Trophoblast cell (in vitro differentiated cells and primary cell): Measurements from ENCODE around the gene NPBWR2.

Experiments
- DNase-seq, 2 donors: peaks; one replicate each; pipeline ENCODE4 v3.0.0-alpha.2; 2016
- H2AFZ ChIP-seq: 2 replicates; pipeline ENCODE4 v1.6.1; 2013; ENCODE audit warnings: low read length, moderate library complexity, mild to moderate bottlenecking; ENCODE audit not compliant: insufficient read depth, poor library complexity
- H2AK5ac ChIP-seq: 2 replicates; pipeline ENCODE4 v1.6.1; 2013; ENCODE audit warnings: mild to moderate bottlenecking, low read length
- H2BK120ac ChIP-seq: 2 replicates; pipeline ENCODE4 v1.6.1; 2013; ENCODE audit warnings: low read length, mild to moderate bottlenecking, moderate library complexity; ENCODE audit not compliant: insufficient read depth, poor library complexity
- H2BK12ac ChIP-seq: 2 replicates; pipeline ENCODE4 v1.6.1; 2013; ENCODE audit warnings: mild to moderate bottlenecking, low read length, moderate library complexity
- H2BK5ac ChIP-seq: 2 replicates; pipeline ENCODE4 v1.6.1; 2013; ENCODE audit warnings: low read length, low read depth, moderate library complexity, mild to moderate bottlenecking; ENCODE audit not compliant: poor library complexity
- H3K14ac ChIP-seq: 2 replicates; pipeline ENCODE4 v1.6.1; 2013; ENCODE audit warnings: mild to moderate bottlenecking, low read length
- H3K18ac ChIP-seq: 2 replicates; pipeline ENCODE4 v1.6.1; 2013; ENCODE audit warnings: mild to moderate bottlenecking, low read length
- H3K23ac ChIP-seq: 2 replicates; pipeline ENCODE4 v1.6.1; 2013; ENCODE audit warnings: low read length
- H3K27ac ChIP-seq: 2 replicates; pipeline ENCODE4 v1.5.1; 2013; ENCODE audit warnings: low read depth, mild to moderate bottlenecking, inconsistent platforms, low read length, moderate library complexity
- H3K27me3 ChIP-seq: 2 replicates; pipeline ENCODE4 v1.6.1; 2013; ENCODE audit warnings: inconsistent platforms, mild to moderate bottlenecking, low read length, moderate library complexity; ENCODE audit not compliant: insufficient read depth
- H3K36me3 ChIP-seq, 2 experiments: 1 replicate in 1 of 2; 2 replicates in 1 of 2; pipeline ENCODE4 v1.6.1; 2013; ENCODE audit warnings: low read length in 2 of 2, mild to moderate bottlenecking in 2 of 2, moderate library complexity in 1 of 2; ENCODE audit not compliant: insufficient read depth in 2 of 2, control insufficient read depth in 1 of 2
- H3K4ac ChIP-seq: 2 replicates; pipeline ENCODE4 v1.6.1; 2013; ENCODE audit warnings: low read depth, mild to moderate bottlenecking, low read length, moderate library complexity
- H3K4me1 ChIP-seq, 2 experiments: 1 replicate in 1 of 2; 2 replicates in 1 of 2; pipeline ENCODE4 v1.6.1; 2013; ENCODE audit warnings: low read length in 2 of 2, mild to moderate bottlenecking in 2 of 2, moderate library complexity in 1 of 2; ENCODE audit not compliant: insufficient read depth in 2 of 2, control insufficient read depth in 1 of 2
- H3K4me2 ChIP-seq: 2 replicates; pipeline ENCODE4 v1.6.1; 2013; ENCODE audit warnings: inconsistent platforms, mild to moderate bottlenecking, low read length, moderate library complexity
- H3K4me3 ChIP-seq: 2 replicates; pipeline ENCODE4 v1.5.1; 2013; ENCODE audit warnings: mild to moderate bottlenecking, low read depth, low read length, inconsistent platforms
- H3K79me1 ChIP-seq: one replicate; pipeline ENCODE4 v1.6.1; 2013; ENCODE audit warnings: low read length
- H3K79me2 ChIP-seq: 2 replicates; pipeline ENCODE4 v1.6.1; 2013; ENCODE audit warnings: low read length, mild to moderate bottlenecking; ENCODE audit not compliant: control insufficient read depth, insufficient read depth, poor library complexity
- H3K9ac ChIP-seq: 2 replicates; pipeline ENCODE4 v1.6.1; 2013; ENCODE audit warnings: mild to moderate bottlenecking, low read length
- H3K9me3 ChIP-seq: 2 replicates; pipeline ENCODE4 v1.6.1; 2013; ENCODE audit warnings: low read depth, mild to moderate bottlenecking, control low read depth, inconsistent platforms, low read length; ENCODE audit not compliant: insufficient read depth
- H4K12ac ChIP-seq: 2 replicates; pipeline ENCODE4 v1.6.1; 2013; ENCODE audit warnings: low read depth, mild to moderate bottlenecking, low read length, moderate library complexity
- H4K8ac ChIP-seq: 2 replicates; pipeline ENCODE4 v1.6.1; 2013; ENCODE audit warnings: low read depth, mild to moderate bottlenecking, low read length, moderate library complexity
- H4K91ac ChIP-seq: one replicate; pipeline ENCODE4 v1.6.1; 2013; ENCODE audit warnings: low read depth, mild to moderate bottlenecking, low read length, moderate library complexity
- WGBS: extraction: QIAGEN DNeasy Blood & Tissue Kit; methylation state at CpG from one replicate; pipeline ENCODE4 v1.1.7; 2013; ENCODE audit warnings: missing lambda C conversion rate; ENCODE audit not compliant: insufficient read length, insufficient coverage; ENCODE audit errors: extremely low coverage; 5-methylcytosine and 5-hydroxymethylcytosine counted together

The NPBWR2 gene

GRCh38 chr20:64063389-64064144 is 43.8 kb downstream of the NPBWR2 start:
- H3K4me2 ChIP-seq, result peak overlapping the region; percentile 92
- peak overlapping the region; percentile 94 for H4K8ac ChIP-seq
- peak overlapping the region; percentile 89 for H3K4ac ChIP-seq
- peak overlapping the region; percentile 91 for H4K12ac ChIP-seq
- H2BK120ac ChIP-seq, result peak overlapping the region; percentile 77
- peak overlapping the region; percentile 92 for H2AK5ac ChIP-seq
- peak overlapping the region; percentile 92 for H4K91ac ChIP-seq
- H3K9ac ChIP-seq, result peak overlapping the region; percentile 75
- H3K79me1 ChIP-seq, result peaks cover 12% of the 10 kb centered on the region
- peak overlapping the region; percentile 97 for H3K14ac ChIP-seq
- H3K4me1 ChIP-seq, result peaks cover 15 to 19% of the 10 kb centered on the region in 2 experiments
- peaks cover 12% of the 10 kb centered on the region for H3K79me2 ChIP-seq
- no peak overlapping the region for H3K27ac ChIP-seq
- peak overlapping the region; percentile 30 for H2BK12ac ChIP-seq
- no peaks in the 10 kb centered on the region for H3K9me3 ChIP-seq
- peak overlapping the region; percentile 86 for H2AFZ ChIP-seq
- H3K27me3 ChIP-seq, result no peaks in the 10 kb centered on the region
- no peak for DNase-seq
- peak overlapping the region; percentile 59 for H2BK5ac ChIP-seq
- H3K4me3 ChIP-seq, result peak overlapping the region; percentile 88
- H3K18ac ChIP-seq, result peak overlapping the region; percentile 98
- H3K23ac ChIP-seq, result no peak overlapping the region
- no peaks in the 10 kb centered on the region for H3K36me3 ChIP-seq
- no CpG with 5 or more reads among the region's 51 CpGs for WGBS

- Histone ChIP-seq H3K27ac (peak within 1 kb of the TSS; percentile 5), H2BK12ac (peak within 1 kb of the TSS; percentile 30), H4K12ac (peak within 1 kb of the TSS; percentile 97), H2AFZ (peak within 1 kb of the TSS; percentile 93), H3K36me3 (no peaks in the 10 kb centered on the region), H3K4me3 (peak within 1 kb of the TSS; percentile 88), H3K27me3 (no peaks in the 10 kb centered on the region), H3K18ac (peak within 1 kb of the TSS; percentile 98), H3K9ac (peak within 1 kb of the TSS; percentile 85), H4K91ac (peak within 1 kb of the TSS; percentile 92), H4K8ac (peak within 1 kb of the TSS; percentile 100), H2BK120ac (peak within 1 kb of the TSS; percentile 93), H3K79me1 (peaks cover 12% of the 10 kb centered on the region), H3K4me2 (peak within 1 kb of the TSS; percentile 92), H2AK5ac (peak within 1 kb of the TSS; percentile 92), H3K4me1 (peaks cover 15 to 19% of the 10 kb centered on the region in 2 experiments), H3K79me2 (peaks cover 12% of the 10 kb centered on the region), H3K23ac (no peak within 1 kb of the TSS), H3K4ac (peak within 1 kb of the TSS; percentile 89), H2BK5ac (peak within 1 kb of the TSS; percentile 79), H3K14ac (peak within 1 kb of the TSS; percentile 97), H3K9me3 (no peaks in the 10 kb centered on the region)
- no CpG with 5 or more reads among the region's 85 CpGs for WGBS
- DNase-seq, result peak; percentile 85 to 95
Measured at GRCh38 chr20:64062596-64063388, 44.6 kb downstream of the NPBWR2 start, which contains the start of gene TCEA2. Gene TCEA2 (plus strand): TSS chr20:64063198. CDS start chr20:64063313, 115 bp downstream.

GRCh38 chr20:64062276-64062595 is 45.1 kb downstream of the NPBWR2 start:
- H2AK5ac ChIP-seq, result peak overlapping the region; percentile 20
- H3K4ac ChIP-seq, result peak overlapping the region; percentile 74
- no peaks in the 10 kb centered on the region for H3K9me3 ChIP-seq
- peaks cover 12% of the 10 kb centered on the region for H3K79me1 ChIP-seq
- DNase-seq, result no peak
- H3K4me3 ChIP-seq, result peak overlapping the region; percentile 58
- no peak overlapping the region for H3K23ac ChIP-seq
- H2BK5ac ChIP-seq, result peak overlapping the region; percentile 79
- peak overlapping the region; percentile 71 for H3K4me2 ChIP-seq
- peak overlapping the region; percentile 90 for H3K18ac ChIP-seq
- H3K27ac ChIP-seq, result peak overlapping the region; percentile 5
- peak overlapping the region; percentile 97 for H3K14ac ChIP-seq
- peak overlapping the region; percentile 100 for H4K8ac ChIP-seq
- H3K79me2 ChIP-seq, result peaks cover 12% of the 10 kb centered on the region
- H4K12ac ChIP-seq, result peak overlapping the region; percentile 97
- peaks cover 15 to 22% of the 10 kb centered on the region in 2 experiments for H3K4me1 ChIP-seq
- peak overlapping the region; percentile 88 for H4K91ac ChIP-seq
- H2BK120ac ChIP-seq, result peak overlapping the region; percentile 93
- no peaks in the 10 kb centered on the region for H3K36me3 ChIP-seq
- no peaks in the 10 kb centered on the region for H3K27me3 ChIP-seq
- no CpG with 5 or more reads among the region's 5 CpGs for WGBS
- H2AFZ ChIP-seq, result peak overlapping the region; percentile 93
- no peak overlapping the region for H2BK12ac ChIP-seq
- H3K9ac ChIP-seq, result no peak overlapping the region

GRCh38 chr20:64058536-64058935 is 48.8 kb downstream of the NPBWR2 start:
- H3K9ac ChIP-seq, result no peak overlapping the region
- no peak overlapping the region for H3K4ac ChIP-seq
- H2BK120ac ChIP-seq, result no peak overlapping the region
- DNase-seq, result no peak
- no peaks in the 10 kb centered on the region for H3K36me3 ChIP-seq
- peaks cover 26% of the 10 kb centered on the region for H3K79me1 ChIP-seq
- no peak overlapping the region for H2AFZ ChIP-seq
- no peak overlapping the region for H3K4me2 ChIP-seq
- no CpG with 5 or more reads among the region's 12 CpGs for WGBS
- H3K9me3 ChIP-seq, result no peaks in the 10 kb centered on the region
- no peak overlapping the region for H3K27ac ChIP-seq
- no peak overlapping the region for H3K14ac ChIP-seq
- H4K8ac ChIP-seq, result no peak overlapping the region
- H3K23ac ChIP-seq, result no peak overlapping the region
- no peak overlapping the region for H3K4me3 ChIP-seq
- no peak overlapping the region for H2BK5ac ChIP-seq
- no peak overlapping the region for H2BK12ac ChIP-seq
- H3K79me2 ChIP-seq, result peaks cover 9% of the 10 kb centered on the region
- peaks cover 27 to 40% of the 10 kb centered on the region in 2 experiments for H3K4me1 ChIP-seq
- no peak overlapping the region for H4K12ac ChIP-seq
- no peak overlapping the region for H4K91ac ChIP-seq
- H2AK5ac ChIP-seq, result no peak overlapping the region
- H3K27me3 ChIP-seq, result no peaks in the 10 kb centered on the region
- H3K18ac ChIP-seq, result no peak overlapping the region
